Activated naive CD4-positive, alpha-beta T cell treated with anti-CD3 and anti-CD28 coated beads, Interleukin-2, amount 10 ng/mL, durations not matched to agents 7 days and 5 days (primary cell): Measurements from ENCODE around the gene TSG101.
A peak's percentile ranks its signal among the peaks of the same experiment; 100 is the strongest.

Experiments used
- CTCF ChIA-PET: fragments of 350-600 bp; sonication (Branson Sonifier 250); formaldehyde crosslinking; loops from one replicate; lab custom pipeline; 2021; ENCODE audit warnings: antibody characterized with exemption; lab: Charles Lee
- DNase-seq: peaks from one replicate; pipeline ENCODE4 v3.0.0-alpha.2; 2020
- H3K27ac Mint-ChIP-seq: one replicate; pipeline ENCODE4 v1.8.0; 2021; ENCODE audit warnings: mild to moderate bottlenecking, moderate library complexity, mixed read lengths
- H3K27me3 Mint-ChIP-seq: one replicate; pipeline ENCODE4 v1.8.0; 2021; ENCODE audit warnings: mild to moderate bottlenecking, mixed read lengths
- H3K36me3 Mint-ChIP-seq: one replicate; pipeline ENCODE4 v1.8.0; 2021; ENCODE audit warnings: mixed read lengths
- H3K4me1 Mint-ChIP-seq: one replicate; pipeline ENCODE4 v1.8.0; 2021; ENCODE audit warnings: mixed read lengths
- H3K4me3 Mint-ChIP-seq: one replicate; pipeline ENCODE4 v1.8.0; 2021; ENCODE audit warnings: mild to moderate bottlenecking, moderate library complexity, mixed read lengths
- H3K9me3 Mint-ChIP-seq: one replicate; pipeline ENCODE4 v1.8.0; 2021; ENCODE audit warnings: mixed read lengths

Gene TSG101

DNA sequence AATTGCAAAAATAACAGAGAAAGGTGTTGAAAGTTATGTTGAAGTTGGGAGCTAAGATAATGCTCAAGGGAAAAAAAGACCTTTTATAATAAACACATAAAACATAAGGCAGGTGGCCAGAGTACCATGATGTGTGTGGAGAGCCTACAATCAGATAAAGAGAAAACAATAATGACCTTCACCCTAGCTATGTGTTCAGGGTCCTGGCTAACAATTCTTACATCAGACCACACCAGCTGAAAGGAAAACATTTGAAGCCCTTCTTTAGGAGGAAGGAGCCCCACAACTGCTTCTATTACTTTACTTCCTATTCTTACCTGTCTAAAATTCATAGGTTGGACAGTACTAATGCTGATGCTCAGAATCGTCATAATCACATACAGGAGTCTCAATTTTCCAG is 2.5 kb downstream of the TSG101 start:
- H3K36me3 Mint-ChIP-seq, result peaks cover 25% of the 10 kb centered on the region
- peaks cover 7% of the 10 kb centered on the region for H3K27me3 Mint-ChIP-seq
- CTCF ChIA-PET, result interaction anchor here (0.5 to 1.4 kb wide), 3 partner anchors 33 to 174 kb away, joined by 3 to 4 read pairs (median 3); no protein-coding TSS in a partner anchor
- peaks cover 46% of the 10 kb centered on the region for H3K4me1 Mint-ChIP-seq
- no peak for DNase-seq
- H3K27ac Mint-ChIP-seq, result peak overlapping the region; percentile 44
- H3K9me3 Mint-ChIP-seq, result no peaks in the 10 kb centered on the region
- H3K4me3 Mint-ChIP-seq, result peak overlapping the region; percentile 22

DNA sequence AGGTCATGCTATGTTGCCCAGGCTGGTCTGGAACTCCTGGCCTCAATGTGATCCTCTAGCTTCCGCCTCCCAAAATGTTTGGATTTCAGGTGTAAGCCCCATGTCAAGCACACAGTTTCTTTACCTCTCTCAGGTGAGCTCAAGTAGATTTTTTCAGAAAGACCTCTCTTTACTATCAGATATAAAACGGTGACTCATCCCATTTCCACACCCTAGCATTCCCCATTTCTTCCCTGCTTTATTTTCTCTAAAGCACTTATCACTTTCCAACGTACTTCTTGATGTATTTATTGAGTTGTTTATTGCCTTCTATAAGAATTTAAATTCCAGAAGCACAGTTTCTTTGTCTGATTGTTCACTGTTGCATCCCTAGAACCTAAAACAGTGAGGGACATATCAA is 3.7 kb downstream of the TSG101 start:
- CTCF ChIA-PET, result interaction anchor here (1.0 to 1.5 kb wide), 3 partner anchors 32 to 279 kb away, joined by 3 to 4 read pairs (median 4); no protein-coding TSS in a partner anchor
- H3K27ac Mint-ChIP-seq, result no peak overlapping the region
- H3K4me3 Mint-ChIP-seq, result no peak overlapping the region
- H3K36me3 Mint-ChIP-seq, result peaks cover 25% of the 10 kb centered on the region
- H3K9me3 Mint-ChIP-seq, result no peaks in the 10 kb centered on the region
- DNase-seq, result no peak
- peaks cover 43% of the 10 kb centered on the region for H3K4me1 Mint-ChIP-seq
- H3K27me3 Mint-ChIP-seq, result peaks cover 7% of the 10 kb centered on the region

GRCh38 chr11:18522388-18522787 is 4.4 kb downstream of the TSG101 start:
- Mint-ChIP-seq H3K27ac (no peak overlapping the region), H3K27me3 (peaks cover 7% of the 10 kb centered on the region), H3K4me1 (peaks cover 37% of the 10 kb centered on the region), H3K9me3 (no peaks in the 10 kb centered on the region), H3K4me3 (no peak overlapping the region), H3K36me3 (peaks cover 25% of the 10 kb centered on the region)
- DNase-seq, result no peak
- CTCF ChIA-PET, result interaction anchor here (1.0 to 1.5 kb wide), 2 partner anchors 56 to 279 kb away, joined by 3 to 4 read pairs; no protein-coding TSS in a partner anchor

- Mint-ChIP-seq H3K27ac (no peak overlapping the region), H3K9me3 (no peaks in the 10 kb centered on the region), H3K4me1 (peaks cover 27% of the 10 kb centered on the region), H3K36me3 (peaks cover 22% of the 10 kb centered on the region), H3K27me3 (no peaks in the 10 kb centered on the region), H3K4me3 (no peak overlapping the region)
- DNase-seq, result no peak
- CTCF ChIA-PET, result no interaction called here
Measured at GRCh38 chr11:18521122-18521521, 5.6 kb downstream of the TSG101 start.

DNA sequence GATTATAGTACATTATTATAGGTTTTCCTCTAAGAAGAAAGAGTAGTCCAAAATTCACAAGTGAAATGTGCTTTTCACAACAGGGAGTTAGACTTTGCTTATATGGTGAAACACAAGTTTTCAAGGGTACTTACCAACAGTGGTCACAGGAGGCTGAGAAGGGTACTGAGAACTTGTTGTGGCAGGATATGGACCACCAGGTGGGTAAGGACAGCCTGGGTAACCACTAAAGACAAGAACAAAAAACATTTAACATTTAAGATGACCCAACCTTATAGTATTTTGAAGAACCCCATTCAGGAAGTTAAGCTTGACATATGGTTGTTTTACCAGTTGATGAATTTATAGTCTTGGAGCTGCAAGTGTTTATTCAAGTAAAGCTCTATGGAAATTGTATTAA is 24.4 kb downstream of the TSG101 start:
- Mint-ChIP-seq H3K27ac (no peak overlapping the region), H3K27me3 (no peaks in the 10 kb centered on the region), H3K9me3 (no peaks in the 10 kb centered on the region), H3K4me3 (no peak overlapping the region), H3K36me3 (peaks cover 49% of the 10 kb centered on the region), H3K4me1 (no peaks in the 10 kb centered on the region)
- no peak for DNase-seq
- CTCF ChIA-PET, result interaction anchor here (1.0 kb wide), 1 partner anchor 229 kb away, joined by 3 read pairs; no protein-coding TSS in a partner anchor

DNA sequence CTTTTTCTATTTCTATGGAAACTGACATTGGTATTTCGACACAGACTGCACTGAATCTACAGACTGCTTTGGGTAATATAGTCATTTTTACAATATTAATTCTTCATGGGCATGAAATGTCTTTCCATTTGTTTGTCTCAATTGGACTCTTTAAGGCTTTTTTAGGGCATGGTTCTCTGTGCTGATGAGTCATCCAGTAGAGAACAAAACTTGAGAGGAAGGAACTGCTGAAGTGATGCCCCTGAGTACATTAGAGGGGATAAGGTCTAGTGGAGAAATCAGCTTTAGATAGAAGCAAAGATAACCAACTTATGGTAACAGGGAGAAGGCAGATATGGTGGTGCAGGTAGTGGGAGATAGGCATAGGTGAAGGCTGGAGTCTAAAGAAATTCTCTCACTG is 25.1 kb downstream of the TSG101 start:
- no peak for DNase-seq
- H3K4me3 Mint-ChIP-seq, result no peak overlapping the region
- H3K4me1 Mint-ChIP-seq, result no peaks in the 10 kb centered on the region
- CTCF ChIA-PET, result interaction anchor here (1.0 kb wide), 1 partner anchor 229 kb away, joined by 3 read pairs; no protein-coding TSS in a partner anchor
- peaks cover 46% of the 10 kb centered on the region for H3K36me3 Mint-ChIP-seq
- H3K27me3 Mint-ChIP-seq, result no peaks in the 10 kb centered on the region
- H3K9me3 Mint-ChIP-seq, result no peaks in the 10 kb centered on the region
- no peak overlapping the region for H3K27ac Mint-ChIP-seq

- DNase-seq, result no peak
- no peaks in the 10 kb centered on the region for H3K9me3 Mint-ChIP-seq
- H3K4me3 Mint-ChIP-seq, result no peak overlapping the region
- H3K36me3 Mint-ChIP-seq, result peaks cover 49% of the 10 kb centered on the region
- H3K4me1 Mint-ChIP-seq, result no peaks in the 10 kb centered on the region
- H3K27me3 Mint-ChIP-seq, result no peaks in the 10 kb centered on the region
- CTCF ChIA-PET, result no interaction called here
- H3K27ac Mint-ChIP-seq, result no peak overlapping the region
Measured at GRCh38 chr11:18498039-18498438, 28.7 kb downstream of the TSG101 start.

GRCh38 chr11:18495703-18496102 is 31.0 kb downstream of the TSG101 start:
- CTCF ChIA-PET, result no interaction called here

GRCh38 chr11:18495271-18495670 is 31.5 kb downstream of the TSG101 start:
- Mint-ChIP-seq H3K36me3 (peaks cover 31% of the 10 kb centered on the region), H3K27ac (no peak overlapping the region), H3K9me3 (no peaks in the 10 kb centered on the region), H3K4me1 (no peaks in the 10 kb centered on the region), H3K27me3 (no peaks in the 10 kb centered on the region), H3K4me3 (no peak overlapping the region)
- DNase-seq, result no peak
- CTCF ChIA-PET, result no interaction called here

More at GRCh38 chr11:18495703-18496102, 31.0 kb downstream of the TSG101 start:
- no peaks in the 10 kb centered on the region for H3K4me1 Mint-ChIP-seq
- DNase-seq, result no peak
- no peaks in the 10 kb centered on the region for H3K27me3 Mint-ChIP-seq
- no peaks in the 10 kb centered on the region for H3K9me3 Mint-ChIP-seq
- H3K27ac Mint-ChIP-seq, result no peak overlapping the region
- H3K4me3 Mint-ChIP-seq, result no peak overlapping the region
- H3K36me3 Mint-ChIP-seq, result peaks cover 30% of the 10 kb centered on the region

- no peaks in the 10 kb centered on the region for H3K9me3 Mint-ChIP-seq
- H3K27ac Mint-ChIP-seq, result no peak overlapping the region
- no peaks in the 10 kb centered on the region for H3K4me1 Mint-ChIP-seq
- no peak for DNase-seq
- peaks cover 34% of the 10 kb centered on the region for H3K36me3 Mint-ChIP-seq
- CTCF ChIA-PET, result interaction anchor here (0.7 to 1.2 kb wide), 2 partner anchors 11 to 229 kb away, joined by 4 read pairs; no protein-coding TSS in a partner anchor
- no peak overlapping the region for H3K4me3 Mint-ChIP-seq
- no peaks in the 10 kb centered on the region for H3K27me3 Mint-ChIP-seq
Measured at GRCh38 chr11:18493310-18493709, 33.4 kb downstream of the TSG101 start.

GRCh38 chr11:18492888-18493287 is 33.9 kb downstream of the TSG101 start:
- DNase-seq, result no peak
- Mint-ChIP-seq H3K27ac (no peak overlapping the region), H3K4me1 (no peaks in the 10 kb centered on the region)

DNA sequence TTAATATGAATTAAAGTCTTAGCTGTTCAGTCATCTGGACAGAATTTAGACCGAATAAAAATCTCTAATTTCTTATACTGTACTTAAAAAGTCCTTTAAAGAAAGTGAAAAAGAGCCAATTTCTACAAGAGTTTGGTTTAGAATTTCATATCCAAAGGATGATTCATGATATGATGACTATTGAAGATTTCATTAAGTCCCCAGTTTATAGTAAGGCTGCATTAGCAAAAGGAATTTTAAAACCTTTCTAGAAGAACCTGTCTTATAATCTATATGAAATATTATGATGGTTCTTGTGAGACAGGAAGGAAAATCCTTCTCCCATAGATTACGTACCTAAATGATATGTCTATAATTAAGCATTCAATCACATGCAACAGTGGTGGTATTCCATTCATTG is 34.8 kb downstream of the TSG101 start:
- CTCF ChIA-PET, result interaction anchor here (1.5 kb wide), 1 partner anchor 32 kb away, joined by 4 read pairs; no protein-coding TSS in a partner anchor

More at GRCh38 chr11:18492888-18493287, 33.9 kb downstream of the TSG101 start:
- Mint-ChIP-seq H3K36me3 (peaks cover 33% of the 10 kb centered on the region), H3K4me3 (no peak overlapping the region), H3K27me3 (no peaks in the 10 kb centered on the region), H3K9me3 (no peaks in the 10 kb centered on the region)
- CTCF ChIA-PET, result no interaction called here

GRCh38 chr11:18490736-18491485 is 35.8 kb downstream of the TSG101 start:
- H3K4me1 Mint-ChIP-seq, result no peaks in the 10 kb centered on the region
- CTCF ChIA-PET, result interaction anchor here (1.4 to 1.5 kb wide), 2 partner anchors 33 to 273 kb away, joined by 4 read pairs; no protein-coding TSS in a partner anchor
- H3K4me3 Mint-ChIP-seq, result no peak overlapping the region
- H3K27ac Mint-ChIP-seq, result no peak overlapping the region
- no peaks in the 10 kb centered on the region for H3K9me3 Mint-ChIP-seq
- no peaks in the 10 kb centered on the region for H3K27me3 Mint-ChIP-seq
- peaks cover 35% of the 10 kb centered on the region for H3K36me3 Mint-ChIP-seq
- DNase-seq, result no peak

More for the DNA sequence above, 34.8 kb downstream of the TSG101 start:
- Mint-ChIP-seq H3K27ac (no peak overlapping the region), H3K4me1 (no peaks in the 10 kb centered on the region), H3K36me3 (peaks cover 35% of the 10 kb centered on the region), H3K9me3 (no peaks in the 10 kb centered on the region), H3K4me3 (no peak overlapping the region), H3K27me3 (no peaks in the 10 kb centered on the region)
- DNase-seq, result no peak

DNA sequence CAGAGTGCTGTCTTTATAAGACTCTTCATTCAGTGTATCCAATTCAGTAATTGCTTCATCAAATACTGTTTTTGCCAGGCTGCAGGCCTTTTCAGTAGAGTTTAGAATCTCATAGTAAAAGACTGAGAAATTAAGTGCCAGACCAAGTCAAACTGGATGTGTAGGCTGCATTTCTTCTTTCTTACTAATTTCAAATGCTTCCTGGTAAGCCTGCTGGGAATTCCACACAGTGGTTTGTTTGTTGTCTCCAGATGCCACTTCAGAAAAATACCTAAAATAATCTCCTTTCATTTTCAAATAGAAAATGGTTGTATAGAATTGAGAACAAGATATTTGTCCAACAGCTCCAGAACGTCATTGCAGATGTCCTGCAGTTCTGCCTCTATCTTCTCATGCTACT is 36.4 kb downstream of the TSG101 start:
- no peak for DNase-seq
- no peak overlapping the region for H3K4me3 Mint-ChIP-seq
- no peaks in the 10 kb centered on the region for H3K27me3 Mint-ChIP-seq
- no peak overlapping the region for H3K27ac Mint-ChIP-seq
- CTCF ChIA-PET, result interaction anchor here (1.4 kb wide), 1 partner anchor 274 kb away, joined by 4 read pairs; no protein-coding TSS in a partner anchor
- no peaks in the 10 kb centered on the region for H3K9me3 Mint-ChIP-seq
- no peaks in the 10 kb centered on the region for H3K4me1 Mint-ChIP-seq
- H3K36me3 Mint-ChIP-seq, result peaks cover 31% of the 10 kb centered on the region
